HG03159 (cell line): ENCODE results near the gene FAAP24.
"Not testable (repeated sequence)": the region's sequence is repeated elsewhere in the genome, so short reads cannot be mapped to it uniquely, and the experiment has no call there.

Source experiments
- ATAC-seq: cut with Tn5 transposase; IDR thresholded peaks from one replicate; pipeline ENCODE4 v1.9.1; 2021; ENCODE audit warnings: mild to moderate bottlenecking, moderate library complexity; ENCODE audit not compliant: unreplicated experiment

Gene FAAP24

DNA sequence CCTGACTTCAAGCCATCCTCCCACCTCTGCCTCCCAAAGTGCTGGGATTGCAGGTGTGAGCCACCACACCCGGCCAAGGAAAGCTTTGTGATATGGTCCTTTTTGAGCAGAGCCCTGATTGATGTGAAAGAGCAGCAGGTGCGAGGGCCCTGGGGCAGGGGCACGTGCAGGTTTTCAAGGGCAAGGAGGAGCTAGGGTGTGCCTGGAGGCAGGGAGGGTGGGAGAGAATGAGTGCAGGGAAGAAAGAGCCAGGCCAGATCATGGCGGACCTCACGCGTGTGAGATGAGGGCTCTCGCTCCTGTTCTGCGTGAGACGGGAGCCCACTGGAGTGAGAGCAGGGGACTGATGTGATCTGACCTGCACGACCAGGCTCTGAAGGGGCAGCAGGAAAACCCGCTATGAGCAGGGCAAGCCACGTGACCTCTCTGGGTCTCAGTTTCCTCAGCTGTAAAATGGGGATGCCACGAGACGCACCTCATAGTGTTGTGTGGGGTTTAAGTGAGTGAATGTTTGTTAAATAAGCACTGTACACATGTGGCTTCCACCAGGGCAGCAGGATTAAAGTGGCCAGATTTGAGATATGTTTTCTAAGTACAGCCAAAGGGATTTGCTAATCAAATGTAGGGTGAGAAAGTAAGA lies 25.8 kb downstream of the FAAP24 start:
- no peak for ATAC-seq

DNA sequence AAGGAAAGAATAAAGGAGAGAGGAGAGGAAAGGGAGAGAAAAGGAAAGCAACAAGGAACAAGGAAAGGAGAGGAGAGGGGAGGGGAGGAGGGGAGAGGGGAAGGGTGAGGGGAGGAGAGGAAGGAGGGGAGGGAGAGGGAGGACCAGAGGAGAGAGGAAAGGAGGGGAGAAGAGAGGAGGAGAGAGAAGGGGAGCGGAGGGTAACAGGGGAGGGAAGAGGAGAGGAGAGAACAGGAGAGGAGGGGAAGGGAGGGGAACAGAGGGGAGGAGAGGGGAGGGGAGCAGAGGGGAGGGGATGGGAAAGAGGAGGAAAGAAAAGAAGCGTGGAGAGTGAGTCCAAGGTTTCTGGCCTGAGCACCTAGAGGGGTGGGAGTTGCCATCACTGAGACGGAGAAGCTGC lies 26.7 kb downstream of the FAAP24 start:
- ATAC-seq, result no peak

DNA sequence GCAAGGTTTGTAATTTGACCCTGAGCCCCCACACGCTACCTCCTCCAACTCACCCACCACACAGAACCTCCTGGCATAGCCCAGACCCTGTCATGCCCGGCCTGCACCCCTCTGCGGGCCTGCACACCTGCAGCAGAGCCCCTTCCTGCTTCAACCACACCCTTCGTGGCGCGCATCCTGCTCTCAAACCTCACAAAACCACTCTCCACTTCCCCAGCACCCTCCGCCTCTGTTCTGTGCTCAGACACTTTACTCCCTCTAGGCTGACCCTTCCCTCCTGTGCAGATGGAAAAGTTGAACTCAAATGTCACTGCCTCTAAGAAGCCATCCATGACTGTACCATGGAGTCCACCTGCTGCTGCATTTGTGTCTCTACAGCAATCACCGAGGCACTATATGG lies 28.5 kb downstream of the FAAP24 start:
- no peak for ATAC-seq

DNA sequence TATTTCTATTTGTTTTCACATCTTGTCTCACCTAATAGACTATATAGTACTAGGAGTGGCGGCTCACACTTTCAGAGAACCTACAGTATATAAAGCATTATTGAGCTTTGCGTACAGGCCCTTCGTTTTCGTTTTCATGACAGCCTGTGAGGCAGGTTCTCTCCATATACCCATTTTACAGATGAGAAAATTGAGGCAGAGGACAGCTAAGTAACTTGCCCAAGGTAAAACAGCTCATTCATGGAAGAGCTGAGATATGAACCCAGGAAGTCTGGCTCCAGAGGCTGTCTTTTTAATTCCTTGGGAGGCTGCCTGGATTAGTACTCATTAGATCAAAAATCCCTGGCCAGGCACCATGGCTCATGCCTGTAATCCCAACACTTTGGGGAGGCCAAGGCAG lies 28.9 kb downstream of the FAAP24 start:
- ATAC-seq, result no peak

DNA sequence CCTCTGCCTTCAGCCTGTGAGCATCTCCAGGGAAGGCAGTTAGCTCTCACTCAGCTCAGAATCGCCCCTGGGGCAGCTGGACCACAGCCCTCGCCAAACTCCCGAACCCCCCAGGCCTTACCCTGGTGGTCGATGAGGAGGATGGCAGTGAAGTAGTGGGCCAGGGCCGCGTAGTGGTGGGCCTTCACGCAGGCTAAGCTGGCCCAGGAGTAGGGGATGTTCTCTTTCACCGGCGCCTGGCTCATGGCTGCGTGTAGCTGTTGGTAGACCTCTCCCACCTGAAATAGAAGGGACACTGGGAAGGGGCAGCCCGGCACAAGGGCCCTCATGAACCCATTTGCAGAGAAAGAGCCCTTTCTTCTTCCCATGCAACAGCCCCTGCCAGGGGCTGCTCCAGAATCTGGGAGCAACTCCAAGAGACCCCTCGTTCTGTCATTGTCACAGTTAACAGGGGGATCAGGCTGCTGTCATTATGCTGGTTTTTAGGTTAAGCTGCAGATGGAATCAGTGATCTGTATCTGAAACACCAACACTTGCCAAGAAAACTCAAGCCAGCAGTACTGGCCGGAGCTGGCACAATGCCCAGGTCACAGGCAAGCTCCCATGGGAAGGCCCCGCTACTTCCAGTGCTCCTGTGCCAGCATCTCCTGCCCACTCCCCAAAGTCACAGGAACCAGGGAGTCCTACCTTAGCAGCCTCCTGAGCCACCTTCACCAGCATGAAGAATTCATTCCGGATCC lies 30.3 kb downstream of the FAAP24 start:
- ATAC-seq, result not testable (repeated sequence)

DNA sequence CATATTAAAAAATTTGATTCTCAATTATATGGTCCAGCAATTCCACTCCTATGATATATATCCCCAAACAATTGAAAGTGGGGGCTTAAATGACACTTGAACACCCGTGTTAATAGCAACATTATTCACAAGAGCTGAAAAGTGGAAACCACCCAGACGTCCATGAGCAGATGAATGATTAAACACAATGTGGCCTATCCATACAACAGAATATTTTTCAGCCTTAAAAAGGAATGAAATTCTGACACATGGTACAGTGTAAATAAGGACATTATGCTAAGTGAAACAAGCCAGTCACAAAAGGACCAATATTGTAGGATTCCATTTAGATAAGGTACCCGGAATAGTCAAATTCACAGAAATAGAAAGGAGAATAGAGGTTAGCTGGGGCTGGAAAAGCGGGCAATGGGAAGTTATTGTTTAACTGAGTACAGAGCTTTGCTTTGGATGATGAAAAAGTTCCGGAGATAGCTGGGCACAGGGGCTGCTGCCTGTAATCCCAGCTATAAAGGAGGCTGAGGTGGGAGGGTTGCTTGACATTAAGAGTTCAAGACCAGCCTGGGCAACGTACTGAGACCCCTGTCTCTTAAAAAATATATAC lies 31.5 kb downstream of the FAAP24 start:
- not testable (repeated sequence) for ATAC-seq

DNA sequence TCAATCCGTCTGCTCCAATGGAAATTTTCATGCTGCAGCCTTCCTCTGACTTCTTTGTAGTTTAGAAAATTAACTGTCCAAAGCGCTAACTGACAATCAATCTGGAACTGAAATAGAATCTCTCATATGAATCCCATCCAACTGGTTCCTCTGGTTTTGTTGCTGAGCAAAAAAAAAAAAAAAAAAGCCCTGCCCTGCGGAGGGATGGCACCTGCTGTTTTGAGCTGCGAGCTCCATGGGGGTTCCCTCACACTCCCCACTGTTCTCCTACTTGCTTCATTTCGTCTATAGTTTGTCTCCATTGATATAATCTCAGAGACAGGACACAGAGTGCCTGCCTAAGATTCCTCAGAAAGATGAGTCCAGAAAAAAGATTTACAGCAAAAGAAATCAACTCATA lies 33.4 kb downstream of the FAAP24 start:
- no peak for ATAC-seq

DNA sequence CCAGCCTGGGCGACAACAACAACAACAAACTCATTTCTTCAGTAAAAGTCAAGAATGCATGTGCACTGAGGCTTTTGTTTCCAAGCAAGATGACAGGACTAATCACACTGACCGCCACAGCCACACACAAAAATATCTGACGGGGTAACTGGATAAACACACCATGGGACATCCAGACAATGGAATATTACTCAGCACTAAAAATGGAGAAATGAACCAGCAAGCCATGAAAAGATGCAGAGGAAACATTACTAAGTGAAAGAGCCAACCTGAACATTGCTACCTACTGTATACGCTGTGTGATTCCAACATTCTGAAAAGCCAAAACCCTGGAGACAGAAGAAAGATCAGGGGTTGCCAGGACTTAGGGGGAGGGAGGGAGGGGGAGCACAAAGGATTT lies 36.7 kb downstream of the FAAP24 start:
- ATAC-seq, result no peak

DNA sequence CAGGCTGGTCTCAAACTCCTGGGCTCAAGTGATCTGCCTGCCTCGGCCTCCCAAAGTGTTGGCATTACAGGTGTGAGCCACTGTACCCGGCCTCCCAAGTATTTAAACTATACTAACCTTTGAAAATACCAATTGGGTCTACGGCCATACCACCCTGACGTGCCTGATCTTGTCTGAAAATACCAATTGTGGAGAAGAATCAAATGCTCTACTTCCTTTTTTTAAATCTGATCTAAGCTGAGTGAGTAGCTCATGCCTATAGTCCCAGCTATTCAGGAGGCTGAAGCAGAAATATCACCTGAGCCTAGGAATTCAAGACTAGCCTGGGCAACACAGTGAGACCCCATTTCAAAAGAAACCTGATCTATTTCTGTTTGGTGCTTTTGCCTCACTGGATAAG lies 38.8 kb downstream of the FAAP24 start:
- ATAC-seq, result not testable (repeated sequence)

DNA sequence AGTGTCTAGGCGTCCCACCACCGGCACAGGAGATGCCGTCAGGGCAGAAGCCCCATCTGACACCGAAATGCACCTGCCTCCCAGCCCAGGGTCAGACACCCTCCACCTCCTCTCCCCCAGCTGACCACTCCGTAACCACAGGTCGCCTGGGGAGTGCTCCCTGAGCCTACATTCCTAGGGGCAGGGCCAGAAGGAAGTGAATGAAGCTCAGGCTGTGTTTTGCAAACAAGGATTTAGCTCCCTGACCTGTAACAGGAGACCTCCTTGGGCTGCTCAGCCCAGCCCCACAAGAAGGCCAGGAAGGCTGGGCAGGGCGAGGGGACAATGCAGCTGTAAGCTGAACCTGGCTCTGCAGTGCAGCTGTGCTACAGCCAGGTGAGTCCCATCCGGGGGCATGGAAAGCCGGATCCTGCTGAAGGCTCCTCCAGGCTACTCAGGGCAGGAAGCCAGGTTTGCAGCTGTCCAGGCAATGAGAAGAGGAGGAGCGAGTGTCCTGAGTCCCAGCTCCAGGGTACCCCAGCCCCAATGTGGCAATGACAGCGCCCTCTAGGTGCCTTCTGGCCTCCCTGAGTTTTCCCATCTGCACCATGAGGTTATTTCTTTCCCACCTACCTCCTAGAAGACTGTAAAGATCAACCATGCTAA lies 50.6 kb downstream of the FAAP24 start:
- no peak for ATAC-seq

DNA sequence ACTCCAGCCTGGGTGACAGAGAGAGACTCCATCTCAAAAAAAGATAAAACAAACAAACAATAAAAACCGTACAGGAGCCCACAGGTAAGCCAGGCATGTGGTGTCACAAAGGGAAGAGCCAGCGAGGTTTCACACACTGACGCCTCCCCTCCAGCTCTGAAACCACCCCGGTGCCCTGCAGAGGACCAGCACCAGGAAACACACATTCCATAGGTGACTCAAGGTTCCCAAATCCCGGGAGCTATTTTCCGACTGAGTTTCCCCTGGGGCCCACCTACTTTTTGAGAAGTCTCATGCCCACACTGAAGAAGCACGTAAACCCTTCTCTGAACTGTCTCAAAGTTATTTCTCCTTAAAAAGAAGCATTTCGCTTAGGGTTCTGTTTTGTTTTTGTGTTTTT lies 52.4 kb downstream of the FAAP24 start:
- no peak for ATAC-seq

DNA sequence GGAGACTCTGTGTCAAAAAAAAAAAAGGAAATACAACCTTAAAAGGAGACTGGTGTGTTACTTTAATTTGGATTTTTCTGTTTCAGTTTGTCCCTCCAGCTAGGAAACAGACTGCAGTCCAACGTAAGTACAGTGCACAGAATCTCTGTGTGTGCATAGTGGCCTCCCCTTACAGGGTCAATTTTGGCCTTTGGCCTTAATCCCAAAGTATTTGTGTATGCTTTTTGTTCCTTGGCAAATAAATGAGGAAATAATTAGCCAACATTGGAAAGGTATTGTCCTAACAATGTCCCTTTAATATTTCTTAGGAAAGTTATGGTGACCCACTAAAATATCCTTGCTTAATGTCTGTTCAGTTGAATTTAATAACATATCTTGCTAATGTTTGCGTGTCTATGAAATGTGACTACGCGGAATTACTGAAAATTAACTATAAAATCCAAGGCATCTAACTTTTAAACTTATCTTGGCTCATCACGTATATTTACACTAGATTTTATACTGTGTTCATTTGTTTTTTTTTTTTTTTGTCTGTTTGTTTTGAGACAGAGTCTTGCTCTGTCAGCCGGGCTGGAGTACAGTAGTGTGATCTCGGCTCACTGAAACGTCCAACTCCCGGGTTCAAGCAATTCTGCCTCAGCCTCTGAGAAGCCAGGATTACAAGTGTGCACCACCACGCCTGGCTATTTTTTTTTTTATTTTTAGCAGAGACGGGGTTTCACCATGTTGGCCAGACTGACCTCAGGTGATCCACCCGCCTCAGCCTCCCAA lies 53.6 kb downstream of the FAAP24 start:
- ATAC-seq, result not testable (repeated sequence)

DNA sequence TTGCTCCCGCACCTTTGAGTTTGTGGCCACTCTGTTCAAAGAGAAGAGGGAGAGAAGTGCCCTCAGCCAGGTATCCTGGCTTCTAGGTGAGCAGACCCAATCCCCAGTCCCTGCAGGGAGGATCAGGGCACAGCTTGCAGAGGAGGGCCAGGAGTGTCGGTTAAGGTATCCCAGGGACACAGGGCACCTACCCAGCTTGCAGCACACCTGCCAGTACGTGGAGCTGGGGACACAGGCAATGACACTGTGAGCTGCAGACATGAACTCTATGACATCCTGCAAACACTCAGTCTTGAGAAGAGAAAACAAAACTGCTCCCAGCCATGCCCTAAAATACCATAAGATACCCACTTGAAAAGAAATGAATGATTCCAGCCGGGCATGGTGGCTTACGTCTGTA lies 54.6 kb downstream of the FAAP24 start:
- not testable (repeated sequence) for ATAC-seq
